ENCODE data around the gene FMN2. TPM values are rescaled to one million over a fixed set of nuclear protein-coding genes. Genes with fewer than 3 reads are reported as not detected.

The FMN2 gene
- total and polyA plus RNA-seq, 7 experiments from 2014 or later: not detected

GRCh38 chr1:240084749-240085148 is 6.9 kb upstream of the FMN2 start:
- no peak overlapping the region for H3K4me3 ChIP-seq (ENCODE audit: low read length)
- no peaks in the 10 kb centered on the region for H3K4me1 ChIP-seq (ENCODE audit: control insufficient read depth in 2 of 2, insufficient read depth in 2 of 2, low read length in 2 of 2)
- H3K27me3 ChIP-seq (ENCODE audit: control insufficient read depth in 2 of 2, insufficient read depth in 2 of 2, low read length in 2 of 2): peaks cover 0 to 4% of the 10 kb centered on the region in 2 donors
- H3K36me3 ChIP-seq (ENCODE audit: control insufficient read depth in 2 of 3, insufficient read depth in 3 of 3, low read length in 3 of 3): no peaks in the 10 kb centered on the region
- Mint-ChIP-seq H3K4me1 (no peaks in the 10 kb centered on the region), H3K36me3 (peaks cover 0 to 4% (median 0%) of the 10 kb centered on the region in 5 donors), H3K27ac (no peak overlapping the region), H3K4me3 (no peak overlapping the region), H3K9me3 (peaks cover 0 to 8% (median 3%) of the 10 kb centered on the region in 11 donors), H3K27me3 (peaks cover 12 to 23% (median 20%) of the 10 kb centered on the region in 5 donors)
- DNase-seq (no peak), ATAC-seq (no peak)
- intact Hi-C loops (cut with micrococcal nuclease): no loop called here
- H3K27ac ChIP-seq (ENCODE audit: low read depth, low read length): no peak overlapping the region
- ChIA-PET POLR2A (no interaction called here), CTCF (no interaction called here)
- H3K9me3 ChIP-seq (ENCODE audit: control insufficient read depth in 2 of 3, low read length in 3 of 3): no peaks in the 10 kb centered on the region

- intact Hi-C loops (cut with micrococcal nuclease): no loop called here
- Mint-ChIP-seq H3K27ac (no peak overlapping the region), H3K36me3 (peaks cover 0 to 4% (median 0%) of the 10 kb centered on the region in 5 donors), H3K4me3 (no peak overlapping the region), H3K27me3 (peaks cover 25 to 38% (median 35%) of the 10 kb centered on the region in 5 donors), H3K4me1 (peaks cover 0 to 6% (median 6%) of the 10 kb centered on the region in 7 donors), H3K9me3 (peaks cover 0 to 7% (median 3%) of the 10 kb centered on the region in 11 donors)
- no peak overlapping the region for H3K27ac ChIP-seq (ENCODE audit: low read depth, low read length)
- H3K9me3 ChIP-seq (ENCODE audit: control insufficient read depth in 2 of 3, low read length in 3 of 3): no peaks in the 10 kb centered on the region
- DNase-seq (no peak), ATAC-seq (no peak)
- no peaks in the 10 kb centered on the region for H3K36me3 ChIP-seq (ENCODE audit: control insufficient read depth in 2 of 3, insufficient read depth in 3 of 3, low read length in 3 of 3)
- CTCF ChIA-PET: no interaction called here
- H3K4me1 ChIP-seq (ENCODE audit: control insufficient read depth in 2 of 2, insufficient read depth in 2 of 2, low read length in 2 of 2): no peaks in the 10 kb centered on the region
- POLR2A ChIA-PET: no interaction called here
- no peak overlapping the region for H3K4me3 ChIP-seq (ENCODE audit: low read length)
- peaks cover 0 to 7% of the 10 kb centered on the region in 2 donors for H3K27me3 ChIP-seq (ENCODE audit: control insufficient read depth in 2 of 2, insufficient read depth in 2 of 2, low read length in 2 of 2)
Measured at GRCh38 chr1:240086726-240087125, 5.0 kb upstream of the FMN2 start.

- no peaks in the 10 kb centered on the region for H3K9me3 ChIP-seq (ENCODE audit: control insufficient read depth in 2 of 3, low read length in 3 of 3)
- no peak overlapping the region for H3K27ac ChIP-seq (ENCODE audit: low read depth, low read length)
- ChIA-PET POLR2A (no interaction called here), CTCF (no interaction called here)
- Mint-ChIP-seq H3K4me1 (peaks cover 0 to 10% (median 6%) of the 10 kb centered on the region in 7 donors), H3K4me3 (no peak overlapping the region), H3K27ac (no peak overlapping the region), H3K9me3 (peaks cover 0 to 6% (median 3%) of the 10 kb centered on the region in 11 donors), H3K27me3 (peaks cover 32 to 51% (median 42%) of the 10 kb centered on the region in 5 donors), H3K36me3 (peaks cover 0 to 4% (median 0%) of the 10 kb centered on the region in 5 donors)
- DNase-seq (no peak), ATAC-seq (no peak)
- no peaks in the 10 kb centered on the region for H3K36me3 ChIP-seq (ENCODE audit: control insufficient read depth in 2 of 3, insufficient read depth in 3 of 3, low read length in 3 of 3)
- H3K4me3 ChIP-seq (ENCODE audit: low read length): no peak overlapping the region
- peaks cover 0 to 7% of the 10 kb centered on the region in 2 donors for H3K27me3 ChIP-seq (ENCODE audit: control insufficient read depth in 2 of 2, insufficient read depth in 2 of 2, low read length in 2 of 2)
- H3K4me1 ChIP-seq (ENCODE audit: control insufficient read depth in 2 of 2, insufficient read depth in 2 of 2, low read length in 2 of 2): no peaks in the 10 kb centered on the region
- intact Hi-C loops (cut with micrococcal nuclease): no loop called here
Measured at GRCh38 chr1:240090014-240090413, 1.7 kb upstream of the FMN2 start.

- Histone ChIP-seq H3K27ac (ENCODE audit: low read depth, low read length) (no peak overlapping the region), H3K27me3 (ENCODE audit: control insufficient read depth in 2 of 2, insufficient read depth in 2 of 2, low read length in 2 of 2) (peaks cover 0 to 7% of the 10 kb centered on the region in 2 donors), H3K36me3 (ENCODE audit: control insufficient read depth in 2 of 3, insufficient read depth in 3 of 3, low read length in 3 of 3) (no peaks in the 10 kb centered on the region), H3K9me3 (ENCODE audit: control insufficient read depth in 2 of 3, low read length in 3 of 3) (no peaks in the 10 kb centered on the region), H3K4me1 (ENCODE audit: control insufficient read depth in 2 of 2, insufficient read depth in 2 of 2, low read length in 2 of 2) (no peaks in the 10 kb centered on the region), H3K4me3 (ENCODE audit: low read length) (no peak overlapping the region)
- no peak overlapping the region for H3K27ac Mint-ChIP-seq
- intact Hi-C loops (cut with micrococcal nuclease): no loop called here
- peaks cover 0 to 10% (median 6%) of the 10 kb centered on the region in 7 donors for H3K4me1 Mint-ChIP-seq
- ATAC-seq (no peak), DNase-seq (no peak)
- H3K4me3 Mint-ChIP-seq: peak overlapping the region in 5 of 10 donors; percentile 16 to 49 (median 45)
- peaks cover 0 to 6% (median 0%) of the 10 kb centered on the region in 11 donors for H3K9me3 Mint-ChIP-seq
- peaks cover 0 to 4% (median 0%) of the 10 kb centered on the region in 5 donors for H3K36me3 Mint-ChIP-seq
- H3K27me3 Mint-ChIP-seq: peaks cover 40 to 56% (median 42%) of the 10 kb centered on the region in 5 donors
- ChIA-PET POLR2A (no interaction called here), CTCF (no interaction called here)
Measured at GRCh38 chr1:240090957-240091600, 604 bp upstream of the FMN2 start.

GRCh38 chr1:240092301-240093119 is 827 bp downstream of the FMN2 start:
- no peaks in the 10 kb centered on the region for H3K9me3 ChIP-seq (ENCODE audit: control insufficient read depth in 2 of 3, low read length in 3 of 3)
- Mint-ChIP-seq H3K4me1 (peaks cover 0 to 10% (median 6%) of the 10 kb centered on the region in 7 donors), H3K36me3 (peaks cover 0 to 4% (median 0%) of the 10 kb centered on the region in 5 donors), H3K4me3 (peak overlapping the region in 1 of 10 donors; percentile 57), H3K9me3 (peaks cover 0 to 5% (median 0%) of the 10 kb centered on the region in 11 donors), H3K27ac (no peak overlapping the region), H3K27me3 (peaks cover 30 to 58% (median 41%) of the 10 kb centered on the region in 5 donors)
- DNase-seq (no peak), ATAC-seq (no peak)
- H3K4me3 ChIP-seq (ENCODE audit: low read length): no peak overlapping the region
- POLR2A ChIA-PET: no interaction called here
- intact Hi-C loops (cut with micrococcal nuclease): no loop called here
- no peaks in the 10 kb centered on the region for H3K4me1 ChIP-seq (ENCODE audit: control insufficient read depth in 2 of 2, insufficient read depth in 2 of 2, low read length in 2 of 2)
- H3K27ac ChIP-seq (ENCODE audit: low read depth, low read length): no peak overlapping the region
- no peaks in the 10 kb centered on the region for H3K36me3 ChIP-seq (ENCODE audit: control insufficient read depth in 2 of 3, insufficient read depth in 3 of 3, low read length in 3 of 3)
- H3K27me3 ChIP-seq (ENCODE audit: control insufficient read depth in 2 of 2, insufficient read depth in 2 of 2, low read length in 2 of 2): peaks cover 0 to 7% of the 10 kb centered on the region in 2 donors
- CTCF ChIA-PET: no interaction called here

- Mint-ChIP-seq H3K9me3 (no peaks in the 10 kb centered on the region), H3K4me1 (peaks cover 0 to 10% (median 6%) of the 10 kb centered on the region in 7 donors), H3K4me3 (peak overlapping the region in 2 of 10 donors; percentile 8 to 25), H3K27ac (no peak overlapping the region), H3K36me3 (no peaks in the 10 kb centered on the region), H3K27me3 (peaks cover 25 to 55% (median 36%) of the 10 kb centered on the region in 5 donors)
- H3K27ac ChIP-seq (ENCODE audit: low read depth, low read length): no peak overlapping the region
- ATAC-seq: no peak
- no peaks in the 10 kb centered on the region for H3K36me3 ChIP-seq (ENCODE audit: control insufficient read depth in 2 of 3, insufficient read depth in 3 of 3, low read length in 3 of 3)
- no peak overlapping the region for H3K4me3 ChIP-seq (ENCODE audit: low read length)
- DNase-seq: no peak
- H3K4me1 ChIP-seq (ENCODE audit: control insufficient read depth in 2 of 2, insufficient read depth in 2 of 2, low read length in 2 of 2): no peaks in the 10 kb centered on the region
- ChIA-PET POLR2A (no interaction called here), CTCF (no interaction called here)
- no peaks in the 10 kb centered on the region for H3K9me3 ChIP-seq (ENCODE audit: control insufficient read depth in 2 of 3, low read length in 3 of 3)
- H3K27me3 ChIP-seq (ENCODE audit: control insufficient read depth in 2 of 2, insufficient read depth in 2 of 2, low read length in 2 of 2): peaks cover 0 to 7% of the 10 kb centered on the region in 2 donors
- intact Hi-C loops (cut with micrococcal nuclease): no loop called here
Measured at GRCh38 chr1:240093120-240093961, 1.7 kb downstream of the FMN2 start.

All from naive thymus-derived CD4-positive, alpha-beta T cell (primary cell).